ENCODE results near the gene MSH5.

MSH5 gene

DNA sequence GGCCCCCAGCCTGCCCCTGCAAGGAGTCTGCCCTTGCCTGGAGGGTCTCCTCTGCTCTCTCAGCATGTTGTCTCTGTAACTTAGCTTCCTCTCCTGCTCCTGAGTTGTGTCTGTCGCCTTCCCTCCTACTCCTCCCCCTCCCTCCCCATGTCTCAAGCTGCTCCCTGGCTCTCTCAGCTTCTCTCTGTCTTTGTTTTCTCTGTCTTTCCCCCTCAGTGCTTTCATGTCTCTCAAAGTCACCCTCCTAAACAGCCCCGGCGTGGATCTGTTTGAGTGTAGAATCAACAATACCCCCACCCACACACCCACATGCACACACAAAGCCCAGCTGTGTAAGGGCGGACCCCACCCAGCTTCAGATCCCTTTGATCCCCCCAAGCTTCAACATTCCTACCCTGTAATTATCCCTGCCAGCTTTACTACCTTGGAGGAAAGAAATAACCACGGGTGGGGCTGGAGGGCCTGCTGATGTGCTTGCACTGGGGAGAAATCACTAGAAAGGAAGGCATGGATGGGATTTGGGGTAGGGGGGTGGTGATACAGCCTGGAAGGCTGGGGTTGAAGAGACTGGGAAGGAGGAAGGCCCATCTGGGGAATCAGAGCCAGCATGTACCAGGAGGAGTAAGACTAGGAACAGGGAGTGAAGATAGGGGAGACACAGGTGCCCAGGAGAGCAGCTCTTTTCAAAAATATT is 25.7 kb upstream of the MSH5 start:
- no peak for DNase-seq

DNA sequence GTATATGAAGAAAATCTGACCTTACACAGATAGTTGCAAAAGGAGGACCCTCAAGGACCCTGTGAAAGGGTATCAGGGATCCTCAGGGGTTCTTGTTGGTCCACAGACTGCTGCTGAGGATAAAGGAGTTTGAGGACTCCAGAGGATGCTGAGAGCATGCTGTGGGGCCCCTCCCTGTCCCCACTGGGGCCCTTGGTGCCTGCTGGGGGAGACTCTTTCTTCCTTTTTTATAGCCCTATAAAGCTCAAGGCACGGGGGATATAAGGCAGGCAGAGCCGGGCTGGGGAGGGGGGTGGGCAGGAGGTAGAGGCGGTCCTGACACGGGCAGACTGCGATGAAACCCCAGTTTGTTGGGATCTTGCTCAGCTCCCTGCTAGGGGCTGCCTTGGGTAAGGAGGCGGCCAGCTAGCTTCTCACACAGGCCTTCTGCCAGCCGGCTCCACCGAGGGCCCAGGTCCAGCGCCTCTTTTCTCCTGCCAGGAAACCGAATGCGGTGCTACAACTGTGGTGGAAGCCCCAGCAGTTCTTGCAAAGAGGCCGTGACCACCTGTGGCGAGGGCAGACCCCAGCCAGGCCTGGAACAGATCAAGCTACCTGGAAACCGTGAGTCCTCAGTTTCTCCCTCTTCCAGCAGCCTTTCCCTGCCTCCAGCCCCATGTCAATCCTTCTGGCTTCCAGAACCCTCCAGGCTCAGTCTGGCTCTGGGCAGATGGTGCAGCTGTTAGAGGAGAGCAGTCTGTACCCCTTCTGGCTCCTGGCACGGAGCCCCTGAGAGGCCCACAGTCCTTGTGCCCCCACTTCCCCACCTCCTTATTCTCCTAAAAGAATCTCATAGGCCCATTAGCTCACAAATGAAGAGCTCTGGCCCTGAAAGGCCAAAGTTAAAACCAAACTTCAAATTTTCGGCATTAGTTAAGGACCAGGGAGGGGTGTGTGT is 24.5 kb upstream of the MSH5 start, which contains the start of gene LY6G6D:
LY6G6D (plus strand) TSS at position 327 of the 937 bp plus-strand sequence; CDS start at position 335, 8 bp downstream.
- DNase-seq, result no peak

DNA sequence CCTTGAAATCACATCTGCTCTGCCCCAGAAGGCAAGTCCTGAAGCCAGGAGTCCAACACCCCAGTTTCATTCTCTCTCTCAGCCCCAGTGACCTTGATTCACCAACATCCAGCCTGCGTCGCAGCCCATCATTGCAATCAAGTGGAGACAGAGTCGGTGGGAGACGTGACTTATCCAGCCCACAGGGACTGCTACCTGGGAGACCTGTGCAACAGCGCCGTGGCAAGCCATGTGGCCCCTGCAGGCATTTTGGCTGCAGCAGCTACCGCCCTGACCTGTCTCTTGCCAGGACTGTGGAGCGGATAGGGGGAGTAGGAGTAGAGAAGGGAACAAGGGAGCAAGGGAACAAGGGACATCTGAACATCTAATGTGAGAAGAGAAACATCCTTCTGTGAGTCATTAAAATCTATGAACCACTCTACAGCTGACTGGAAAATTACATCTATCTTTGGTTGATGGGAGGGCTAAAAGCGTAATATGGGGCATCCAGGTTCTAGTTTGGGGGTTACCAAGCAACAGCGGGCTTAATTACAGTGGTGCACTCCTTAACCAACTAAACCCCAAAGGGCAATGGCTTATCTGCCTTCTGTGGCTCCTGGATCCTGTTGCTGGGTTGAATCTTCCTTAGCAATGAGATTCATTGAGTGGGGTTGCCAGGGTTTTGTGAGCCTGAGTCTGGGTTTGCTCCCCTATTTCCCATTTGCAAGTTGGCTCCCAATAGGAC is 22.1 kb upstream of the MSH5 start:
- no peak for DNase-seq

DNA sequence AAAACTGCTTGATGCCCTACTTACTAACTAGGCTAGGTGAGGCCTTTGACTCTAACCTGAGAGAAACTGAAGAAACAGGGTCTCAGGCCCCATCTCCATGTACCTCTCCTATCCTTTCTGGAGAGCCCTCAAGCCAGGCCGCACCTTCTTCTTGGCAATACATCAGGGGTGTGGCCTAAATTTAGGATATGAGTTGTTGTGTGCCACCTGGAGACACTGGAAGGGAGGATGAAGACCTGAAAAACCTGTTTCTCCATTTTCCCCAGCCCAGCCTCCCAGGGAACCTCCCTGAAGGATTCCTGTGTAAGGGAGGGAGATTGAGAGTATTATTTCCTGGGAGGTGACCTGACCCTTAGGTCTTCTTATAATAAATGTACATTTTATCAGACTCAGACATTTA is 21.5 kb upstream of the MSH5 start:
- DNase-seq, result no peak

DNA sequence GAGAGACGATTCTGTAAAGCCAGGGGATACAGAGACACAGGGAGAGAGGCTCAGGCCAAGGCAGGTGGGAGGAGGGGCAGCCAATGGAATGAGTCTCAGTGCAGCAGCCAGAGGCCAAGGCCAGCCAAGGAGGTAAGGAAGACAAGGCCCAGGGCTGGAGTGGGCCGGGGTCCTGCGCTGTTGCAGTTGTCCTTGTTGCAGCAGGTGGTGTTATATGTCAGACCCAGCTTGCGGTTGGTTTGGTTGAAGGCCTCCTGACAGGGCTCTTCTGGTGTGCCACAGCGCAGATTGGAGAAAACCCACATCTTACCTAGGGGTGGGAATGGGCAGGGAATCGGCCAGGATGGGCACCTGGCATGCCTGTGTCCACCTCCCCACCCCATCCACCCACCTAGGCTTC is 20.8 kb upstream of the MSH5 start:
- no peak for DNase-seq

DNA sequence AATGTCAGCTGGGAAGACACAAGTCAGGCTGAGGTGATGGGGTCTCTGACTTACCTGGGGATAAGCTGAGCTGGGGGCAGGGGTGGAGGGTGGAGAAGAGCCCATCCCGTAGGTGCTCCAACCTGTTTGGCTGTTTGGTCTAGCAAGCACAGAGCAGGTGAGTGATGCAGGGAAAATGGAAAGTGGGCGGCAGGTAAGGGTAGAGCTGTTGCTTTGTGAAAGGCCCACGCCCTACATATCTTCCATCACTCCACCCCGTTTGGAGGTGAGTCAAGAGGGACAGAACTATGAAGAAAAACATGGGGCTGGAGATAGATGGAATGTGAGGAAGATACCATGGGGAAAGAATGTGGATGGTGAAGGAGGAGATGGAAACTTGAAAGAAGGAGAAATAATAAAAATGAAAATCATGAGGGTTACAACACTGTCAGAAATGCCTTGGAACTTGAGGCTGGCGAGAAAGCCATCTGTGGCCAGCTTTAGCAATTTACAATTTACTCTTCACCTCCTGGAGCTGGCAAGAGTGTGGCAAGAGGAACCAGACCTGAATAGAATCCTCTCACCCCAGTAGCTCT is 19.5 kb upstream of the MSH5 start:
- DNase-seq, result no peak

DNA sequence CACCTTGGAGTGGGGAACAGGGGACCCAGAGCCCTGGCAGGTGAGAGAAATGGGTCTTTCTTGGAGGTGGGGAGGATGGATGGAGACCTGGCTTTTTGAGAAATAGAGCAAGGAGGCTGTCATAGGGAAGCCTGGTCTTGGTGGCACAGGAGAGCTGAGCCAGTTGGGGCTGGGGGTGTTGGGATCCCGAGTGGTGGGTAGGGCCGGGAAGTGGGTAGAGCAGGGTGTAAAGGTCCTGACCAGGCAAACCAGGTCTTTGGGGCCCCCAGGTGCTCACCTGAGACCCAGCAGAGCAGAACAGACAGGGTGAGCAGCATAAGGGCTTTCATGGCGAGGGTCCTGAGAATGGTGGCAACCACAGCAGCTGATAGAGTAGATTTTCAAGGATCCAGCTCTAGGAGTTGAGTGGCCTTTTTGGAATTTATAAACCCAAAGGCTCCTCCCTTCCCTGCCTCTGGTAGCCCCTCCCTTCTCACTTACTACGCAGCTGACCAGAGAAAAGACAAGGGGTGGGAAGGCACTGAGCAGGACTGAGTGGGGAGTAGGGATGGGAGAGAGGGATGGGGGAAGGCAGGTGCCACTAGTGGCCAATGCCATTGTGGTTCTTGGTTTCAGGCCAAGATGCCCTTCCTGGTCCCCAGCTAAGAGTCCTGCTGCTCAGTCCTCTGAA is 18.3 kb upstream of the MSH5 start, which contains the start of gene LY6G6C:
LY6G6C (minus strand) TSS at position 396 of the 670 bp plus-strand sequence; CDS start at position 329, 67 bp downstream.
- DNase-seq, result no peak

DNA sequence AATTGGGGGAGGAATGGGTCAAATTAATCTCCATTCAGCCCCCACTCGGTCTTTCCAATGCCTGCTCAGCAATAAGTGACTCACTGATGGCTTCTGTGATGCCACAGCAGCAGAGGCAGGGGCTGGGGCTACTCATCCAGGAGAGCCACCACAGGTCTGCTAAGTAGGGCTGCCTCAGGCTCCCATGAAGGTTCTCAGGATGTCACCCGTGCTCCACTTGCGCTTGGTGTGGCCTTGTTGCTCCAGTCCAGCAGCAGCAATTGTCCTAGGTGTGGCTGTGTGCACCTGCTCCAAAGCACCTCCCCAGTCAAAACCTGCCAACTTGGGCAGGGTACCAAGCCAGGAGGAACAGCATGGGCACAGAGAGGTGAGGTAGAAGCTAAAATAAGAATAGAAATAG is 17.6 kb upstream of the MSH5 start:
- no peak for DNase-seq

DNA sequence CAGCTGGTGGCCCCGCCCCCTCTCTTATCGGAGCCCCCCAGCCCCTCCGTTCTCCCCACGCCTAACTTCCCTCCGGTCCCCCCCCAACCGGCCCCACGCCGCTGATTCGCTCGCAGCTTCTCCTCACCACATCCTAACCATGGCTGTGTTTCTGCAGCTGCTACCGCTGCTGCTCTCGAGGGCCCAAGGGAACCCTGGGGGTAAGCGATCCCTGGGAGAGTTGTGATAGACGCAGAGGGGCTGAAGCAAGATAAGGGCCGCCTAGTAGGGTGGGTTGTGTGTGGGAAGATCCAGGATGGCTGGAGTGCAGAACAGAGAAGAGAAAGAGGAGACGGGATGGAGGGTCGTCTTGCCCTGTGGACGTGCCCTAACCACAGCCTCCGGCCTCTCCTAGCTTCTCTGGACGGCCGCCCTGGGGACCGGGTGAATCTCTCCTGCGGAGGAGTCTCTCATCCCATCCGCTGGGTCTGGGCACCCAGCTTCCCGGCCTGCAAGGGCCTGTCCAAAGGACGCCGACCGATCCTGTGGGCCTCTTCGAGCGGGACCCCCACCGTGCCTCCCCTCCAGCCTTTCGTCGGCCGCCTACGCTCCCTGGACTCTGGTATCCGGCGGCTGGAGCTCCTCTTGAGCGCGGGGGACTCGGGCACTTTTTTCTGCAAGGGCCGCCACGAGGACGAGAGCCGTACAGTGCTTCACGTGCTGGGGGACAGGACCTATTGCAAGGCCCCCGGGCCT is 16.4 kb upstream of the MSH5 start, which contains the start of gene MPIG6B:
MPIG6B (plus strand) TSS at position 129 of the 735 bp plus-strand sequence; CDS start at position 140, 11 bp downstream.
- DNase-seq, result no peak

DNA sequence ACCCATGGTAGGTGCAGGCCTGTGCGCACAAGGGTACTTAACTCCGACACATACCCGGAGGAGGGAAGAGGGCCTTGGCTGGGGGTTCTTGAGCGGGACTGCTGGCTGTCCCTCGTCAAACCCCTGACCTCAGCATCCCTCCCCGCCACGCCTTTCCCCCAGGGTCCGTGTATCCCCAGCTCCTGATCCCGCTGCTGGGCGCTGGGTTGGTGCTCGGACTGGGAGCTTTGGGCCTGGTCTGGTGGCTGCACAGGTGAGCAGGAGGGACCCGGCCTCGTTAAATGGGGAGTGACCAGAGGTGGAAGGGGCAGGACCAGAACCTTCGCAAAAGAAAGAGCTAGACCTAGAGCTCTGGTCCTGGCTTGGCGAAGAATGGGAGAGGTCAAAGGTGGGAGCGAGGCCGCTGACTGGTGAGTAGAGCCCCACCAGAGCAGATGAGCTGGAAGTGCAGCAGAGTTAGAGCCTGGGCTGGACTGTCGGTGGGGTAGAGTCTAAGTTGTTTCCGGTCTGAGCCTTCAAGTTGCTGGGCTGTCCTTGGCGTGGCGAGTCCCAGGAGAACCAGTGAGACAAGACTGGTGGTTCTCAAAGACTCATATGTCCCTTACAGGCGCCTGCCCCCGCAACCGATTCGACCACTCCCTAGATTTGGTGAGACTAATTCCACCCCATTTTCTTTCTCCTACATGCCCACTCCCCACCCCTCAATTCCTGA is 15.7 kb upstream of the MSH5 start:
- no peak for DNase-seq

DNA sequence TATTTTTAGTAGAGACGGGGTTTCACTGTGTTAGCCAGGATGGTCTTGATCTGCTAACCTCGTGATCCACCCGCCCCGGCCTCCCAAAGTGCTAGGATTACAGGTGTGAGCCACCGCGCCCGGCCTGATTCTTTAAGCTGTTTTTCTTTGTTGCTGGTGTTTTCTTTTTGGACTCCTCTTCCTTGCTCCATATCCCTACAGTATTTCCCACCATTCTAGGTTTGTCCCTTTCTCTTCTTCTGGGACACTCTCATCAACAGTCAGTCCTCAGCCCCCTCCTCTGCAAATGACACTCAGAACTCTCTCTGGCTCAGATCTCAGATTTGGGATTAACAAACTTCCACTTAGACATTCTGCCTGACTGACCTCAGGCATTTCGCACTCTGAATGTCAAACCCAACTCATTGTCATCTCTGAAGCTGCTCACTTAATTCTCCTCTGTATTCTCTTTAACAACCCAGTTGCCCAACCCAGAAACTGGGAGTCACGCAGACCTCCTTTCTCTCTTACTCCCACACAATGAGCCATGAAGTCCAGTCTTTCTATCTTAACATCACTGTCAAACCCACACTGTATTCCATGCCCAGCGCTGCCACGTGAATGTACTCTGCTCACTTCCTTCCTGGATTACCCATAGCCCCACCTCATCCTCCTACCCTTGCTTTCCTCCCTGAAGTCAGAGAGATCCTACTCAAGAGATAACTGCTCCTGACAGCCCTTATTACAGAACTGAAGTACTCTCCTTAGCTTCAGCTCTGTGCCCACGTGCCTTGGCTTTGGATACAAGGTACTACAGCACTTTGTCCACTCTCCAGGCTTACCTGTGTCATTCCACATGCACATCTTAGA is 14.1 kb upstream of the MSH5 start:
- DNase-seq, result peak; percentile 27

DNA sequence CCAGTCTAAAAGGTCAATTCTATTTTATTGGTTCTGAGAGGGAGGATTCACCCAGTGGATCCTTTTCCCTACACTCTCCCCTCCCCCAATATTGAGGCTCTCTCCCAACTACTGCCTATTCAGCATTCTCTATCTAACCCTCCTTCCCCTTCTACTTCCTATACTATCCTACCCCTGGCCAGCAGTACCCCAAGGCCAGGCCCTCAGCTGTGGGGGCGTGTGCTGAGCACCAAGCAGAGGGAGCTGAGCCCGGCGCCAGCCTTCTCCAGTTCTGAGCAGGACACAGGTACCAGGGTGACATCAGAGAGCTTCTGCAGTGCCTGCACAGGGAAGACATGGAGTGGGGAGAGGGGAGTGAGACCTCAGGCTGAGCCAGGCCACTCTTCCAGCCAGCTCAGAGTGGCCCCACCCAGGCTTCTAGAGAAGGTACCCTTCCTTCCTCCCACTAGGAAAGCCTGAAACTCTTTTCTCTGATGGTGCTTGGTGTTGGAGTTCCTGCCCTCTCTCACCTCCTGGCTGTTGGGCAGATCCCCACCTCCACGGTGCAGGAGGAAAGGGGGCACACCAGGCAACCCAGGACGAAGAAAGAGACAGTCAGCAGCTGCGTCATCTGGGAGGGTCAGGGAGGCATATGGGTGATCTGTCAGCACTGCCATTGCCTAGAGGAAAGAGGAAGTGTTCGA is 12.6 kb upstream of the MSH5 start:
- peak; percentile 43 for DNase-seq

DNA sequence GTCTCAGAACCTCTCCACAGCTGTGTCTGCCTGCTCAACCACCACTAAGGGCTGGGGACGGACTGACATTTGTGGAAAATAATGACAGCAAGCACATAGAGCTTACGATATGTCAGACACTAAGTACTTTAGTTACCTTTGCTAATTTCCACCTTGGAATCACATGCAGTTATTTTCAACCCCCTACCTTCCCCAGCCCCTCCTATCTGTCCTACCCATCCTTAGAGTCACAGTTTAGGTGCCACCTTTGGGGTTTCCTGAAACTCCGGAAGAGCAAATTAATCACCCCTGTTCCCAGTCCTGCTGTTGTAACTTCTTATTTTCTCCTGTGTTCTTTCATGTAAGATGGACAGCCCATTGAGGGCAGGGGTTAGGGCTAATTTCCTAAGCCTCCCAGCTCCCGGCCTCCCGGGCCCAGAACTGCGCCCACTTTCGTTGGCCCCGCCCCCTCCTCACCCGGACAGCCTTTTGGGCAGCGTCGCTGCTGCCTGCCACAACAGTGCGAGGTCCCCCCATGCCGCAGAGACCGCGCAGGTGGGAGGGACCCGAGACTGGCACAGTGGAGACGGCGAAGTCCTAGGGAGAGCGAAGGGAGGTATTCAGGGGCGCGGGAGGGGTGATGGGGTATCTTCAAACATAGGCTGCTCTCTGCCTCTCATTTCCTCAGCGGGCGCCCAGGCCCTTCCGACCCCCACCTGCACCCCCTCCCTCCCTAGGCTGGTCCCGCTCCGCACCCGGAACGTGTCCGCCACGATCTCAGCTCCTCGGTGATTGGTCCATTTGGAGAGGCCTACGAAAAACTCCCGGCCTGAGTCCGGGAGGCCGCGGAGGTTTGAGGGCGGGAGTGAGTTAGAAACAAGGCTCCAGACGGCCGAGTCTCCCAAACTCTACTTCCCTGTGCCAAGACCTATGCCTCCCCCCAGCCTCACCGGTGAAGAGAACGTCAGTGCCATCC is 11.8 kb upstream of the MSH5 start:
- no peak for DNase-seq

DNA sequence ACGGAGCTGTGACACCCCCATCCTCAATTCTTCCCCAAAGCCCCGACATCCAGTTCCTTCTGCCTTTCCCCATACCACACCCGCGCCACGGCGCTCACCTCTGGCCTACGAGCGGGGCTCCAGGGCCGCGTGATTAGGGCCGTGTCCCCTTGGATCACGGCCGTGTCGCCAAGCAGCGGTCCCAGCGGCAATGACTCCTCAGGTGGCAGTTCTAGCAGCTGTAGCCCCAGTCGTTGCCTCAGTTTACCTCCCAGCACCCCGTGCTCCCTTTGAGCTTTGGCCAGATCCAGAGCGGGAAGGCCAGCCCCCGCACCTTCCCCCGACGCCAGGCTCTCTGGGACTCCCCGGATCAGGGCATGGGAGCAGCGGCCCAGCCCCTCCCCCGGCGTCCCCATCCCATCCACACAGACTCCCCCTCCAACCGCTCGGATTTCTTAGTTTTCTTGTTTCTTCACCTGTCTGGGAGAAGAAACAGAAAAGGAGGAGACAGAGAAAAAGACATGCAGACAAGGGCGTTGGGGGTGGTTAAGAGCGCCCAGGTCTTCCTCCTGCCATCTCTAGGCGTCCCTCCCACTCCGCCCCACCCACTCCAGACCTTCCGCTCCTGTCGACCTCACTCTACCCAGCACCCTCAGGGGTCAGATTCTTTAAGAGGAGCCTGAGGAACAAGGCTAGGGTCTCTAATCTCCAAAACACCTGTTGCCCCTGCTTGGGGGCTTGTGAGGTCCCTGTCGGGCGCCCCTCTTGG is 10.9 kb upstream of the MSH5 start, which contains the start of gene DDAH2:
DDAH2 (minus strand) TSS at position 533 of the 748 bp plus-strand sequence; CDS start at position 395, 138 bp downstream.
- DNase-seq, result peak; percentile 82

DNA sequence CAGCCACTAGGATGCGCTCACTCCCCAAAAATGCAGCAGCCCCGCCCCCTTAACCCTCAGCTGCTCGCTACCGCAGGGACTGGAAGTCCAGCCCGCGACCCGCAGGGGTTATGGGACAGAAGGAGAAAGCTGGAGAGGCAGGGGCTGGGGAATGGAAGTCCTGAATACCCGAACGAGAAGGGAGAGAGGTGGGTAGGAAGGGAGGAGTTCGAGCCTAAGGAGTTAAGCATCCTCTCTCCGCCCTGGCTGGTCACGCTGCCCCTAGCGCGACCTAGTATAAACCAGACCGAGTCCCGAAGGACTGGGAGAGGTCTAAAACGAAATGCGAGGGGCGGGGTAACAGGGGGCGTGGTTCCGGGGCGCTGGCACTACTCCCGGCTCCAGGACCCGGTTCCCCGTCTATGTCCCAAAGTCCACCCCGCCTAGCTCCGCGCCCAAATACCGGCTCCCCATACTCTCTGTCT is 10.3 kb upstream of the MSH5 start:
- peak; percentile 77 for DNase-seq

DNA sequence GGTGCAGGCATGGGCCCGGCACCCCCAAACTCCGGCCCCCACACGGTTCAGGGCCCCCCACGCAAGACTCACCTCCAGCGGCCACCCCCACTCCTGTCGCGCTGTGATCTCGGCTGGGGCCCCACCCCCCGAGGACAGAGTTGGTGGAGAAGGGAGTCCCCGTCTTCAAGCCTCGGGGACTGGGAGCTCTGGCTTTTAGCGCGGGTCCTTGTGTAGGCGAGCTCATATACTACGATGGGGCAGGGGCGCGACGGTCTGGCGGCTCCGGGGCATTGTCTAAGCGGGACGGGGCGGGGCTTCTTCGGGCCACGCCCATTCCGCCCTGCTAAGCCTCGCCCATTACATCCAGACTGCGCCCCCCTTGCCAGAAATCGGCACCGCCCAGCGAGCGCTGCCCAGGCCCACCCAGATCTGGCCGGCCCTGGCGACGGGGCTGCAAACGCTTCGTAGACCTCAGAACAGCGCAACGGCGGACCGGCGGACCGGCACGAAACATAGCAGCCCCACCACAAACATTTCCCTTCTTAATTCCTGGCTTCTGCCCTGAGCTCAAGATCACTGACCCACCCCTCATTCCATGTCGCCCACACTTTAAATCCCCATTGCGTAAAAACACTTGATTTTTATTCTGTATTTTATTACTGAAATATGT is 9.7 kb upstream of the MSH5 start:
- peak; percentile 73 for DNase-seq

Data from activated CD4-positive, alpha-beta T cell treated with anti-CD3 and anti-CD28 coated beads, Interleukin-10, Interleukin-2, amounts not matched to agents 100 ng/mL and 50 ng/mL, durations not matched to agents 16 hours and 8 hours (primary cell).